ENCODE measurements around the gene RNF8. TPM values are rescaled to one million over a fixed set of nuclear protein-coding genes. Genes with fewer than 3 reads are reported as not detected.

The RNF8 gene, protein sequence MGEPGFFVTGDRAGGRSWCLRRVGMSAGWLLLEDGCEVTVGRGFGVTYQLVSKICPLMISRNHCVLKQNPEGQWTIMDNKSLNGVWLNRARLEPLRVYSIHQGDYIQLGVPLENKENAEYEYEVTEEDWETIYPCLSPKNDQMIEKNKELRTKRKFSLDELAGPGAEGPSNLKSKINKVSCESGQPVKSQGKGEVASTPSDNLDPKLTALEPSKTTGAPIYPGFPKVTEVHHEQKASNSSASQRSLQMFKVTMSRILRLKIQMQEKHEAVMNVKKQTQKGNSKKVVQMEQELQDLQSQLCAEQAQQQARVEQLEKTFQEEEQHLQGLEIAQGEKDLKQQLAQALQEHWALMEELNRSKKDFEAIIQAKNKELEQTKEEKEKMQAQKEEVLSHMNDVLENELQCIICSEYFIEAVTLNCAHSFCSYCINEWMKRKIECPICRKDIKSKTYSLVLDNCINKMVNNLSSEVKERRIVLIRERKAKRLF
- 20.1 and 24.4 TPM in 2 replicates for total RNA-seq

DNA sequence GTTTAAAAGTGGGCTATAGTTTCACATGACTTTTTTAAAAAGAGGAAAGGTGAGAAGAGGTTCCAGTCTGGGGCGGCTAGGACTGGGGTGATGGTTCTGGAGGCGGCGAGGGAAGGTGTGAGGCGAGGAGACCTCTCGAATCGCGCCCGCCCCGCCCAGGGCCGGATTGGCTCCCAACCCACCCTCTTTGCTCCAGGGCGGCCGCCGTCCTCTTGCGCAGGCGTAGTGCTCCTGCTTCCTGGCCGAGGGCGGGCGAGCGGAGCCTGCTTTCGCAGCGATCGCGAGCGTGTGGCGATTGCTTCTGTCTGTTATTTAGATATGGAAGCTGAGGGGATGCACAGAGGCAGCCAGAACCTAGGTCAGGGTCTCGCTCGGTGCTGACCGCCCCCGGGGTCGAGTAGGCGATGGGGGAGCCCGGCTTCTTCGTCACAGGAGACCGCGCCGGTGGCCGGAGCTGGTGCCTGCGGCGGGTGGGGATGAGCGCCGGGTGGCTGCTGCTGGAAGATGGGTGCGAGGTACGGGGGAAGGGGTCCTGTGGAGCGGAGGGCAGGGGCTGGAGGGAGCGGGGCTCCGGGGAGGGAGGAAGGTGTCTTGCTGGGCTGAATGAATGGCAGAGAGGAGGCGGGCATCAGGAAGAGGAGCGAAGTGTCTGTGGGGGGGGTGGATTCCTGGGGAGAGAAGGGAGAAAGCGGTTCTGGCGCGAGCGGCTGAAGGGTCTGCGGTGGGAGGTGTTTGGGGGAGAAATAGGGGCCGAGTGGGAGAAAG lies at the start of gene RNF8:
Gene RNF8 (plus strand): TSS at position 223 of the 765 bp plus-strand sequence. CDS start 182 bp downstream, at position 405.

DNA sequence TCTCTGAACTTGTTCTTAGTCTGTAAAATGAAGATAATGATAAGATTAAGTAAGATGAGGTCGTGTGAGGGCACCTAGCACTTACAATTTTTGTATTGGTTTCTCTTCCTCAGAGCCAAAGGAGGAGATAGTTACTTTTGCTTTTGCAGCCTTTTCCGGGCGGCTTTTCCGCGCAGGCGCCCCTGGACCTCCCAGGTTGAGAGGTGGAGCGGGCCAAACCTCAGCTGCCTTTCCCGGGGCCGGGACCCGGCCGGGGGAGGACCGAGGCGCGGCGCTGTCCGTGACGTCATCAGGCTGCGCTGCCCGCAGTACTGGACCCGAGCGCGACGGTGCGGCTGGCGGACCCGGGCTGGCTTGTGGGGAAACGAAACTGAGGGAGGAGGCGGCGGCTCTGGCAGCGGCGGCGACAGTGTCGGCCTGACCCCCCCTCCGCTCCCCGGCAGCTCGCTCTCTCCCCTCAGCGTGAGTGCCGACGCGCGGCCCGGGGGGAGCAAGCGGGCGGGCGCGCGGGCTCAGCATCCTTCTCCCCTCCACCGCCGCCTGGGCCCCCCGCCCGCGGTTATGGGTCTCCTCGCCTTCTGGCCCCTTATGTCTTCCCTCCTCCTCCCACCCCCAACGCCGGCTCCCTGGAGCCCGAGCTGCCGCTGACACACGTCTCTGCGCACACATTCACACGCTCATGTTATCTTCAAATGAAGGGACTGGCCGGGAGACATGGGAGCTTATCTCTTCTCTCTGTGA lies 79.3 kb downstream of the RNF8 start, which contains the start of gene CMTR1:
Gene CMTR1 (plus strand): TSS at position 306 of the 741 bp plus-strand sequence. CDS start 2,409 bp downstream, outside the sequence.

Other genes starting within 250 kb of the RNF8 start
- gene PIM1, start 183.8 kb upstream of the RNF8 start, total RNA-seq = 36.3 and 46.6 TPM in 2 replicates
- 2.7 and 4.6 TPM in 2 replicates for gene TBC1D22B, start 96.2 kb upstream of the RNF8 start, total RNA-seq
- 0.12 and 0.17 TPM in 2 replicates for gene TMEM217, start 95.8 kb upstream of the RNF8 start, total RNA-seq
- 18.7 and 28.4 TPM in 2 replicates for gene CMTR1, start 79.2 kb downstream of the RNF8 start, total RNA-seq
- 33.0 and 49.8 TPM in 2 replicates for gene CCDC167, start 145.9 kb downstream of the RNF8 start, total RNA-seq